HFF-Myc (cell line): ENCODE results near the gene RBM28.
"Not testable (repeated sequence)": the region's sequence is repeated elsewhere in the genome, so short reads cannot be mapped to it uniquely, and the experiment has no call there.

ENCODE experiments used
- DNase-seq: peaks from one replicate; pipeline ENCODE4 v3.0.0-alpha.2; 2011; ENCODE audit warnings: low read depth; ENCODE audit errors: extremely low read depth
- H3K4me3 ChIP-seq: replicated peaks from 2 replicates; pipeline ENCODE4 v1.5.1; 2011; ENCODE audit warnings: low read depth, mild to moderate bottlenecking, control low read depth, low read length
- TF ChIP-seq, protein P1 (sequence below): IDR thresholded peaks from 2 replicates; pipeline ENCODE4 v1.5.1; 2012; ENCODE audit warnings: mild to moderate bottlenecking, low read depth, low read length, control low read depth; ENCODE audit errors: missing control alignments

RBM28 gene

DNA sequence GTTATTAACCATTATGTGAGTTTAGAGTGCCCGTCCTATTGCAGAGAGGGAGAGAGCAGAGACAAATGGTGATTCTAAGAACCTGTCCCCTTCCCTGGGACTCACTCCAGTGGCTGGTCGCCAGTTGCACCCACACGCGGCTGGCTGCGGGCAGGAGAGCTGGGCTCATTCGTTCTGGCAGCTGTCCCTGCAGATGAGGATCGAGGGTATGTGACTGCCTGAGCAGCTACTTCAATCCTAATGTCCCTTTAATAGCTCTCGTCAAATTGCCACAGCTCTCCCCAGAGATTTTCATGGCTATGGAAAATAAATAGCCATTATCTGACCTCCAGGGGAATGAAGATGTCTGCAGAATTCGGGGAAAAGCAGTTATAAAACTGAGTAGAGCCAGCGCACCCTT lies 41.6 kb downstream of the RBM28 start:
- no peak for DNase-seq
- TF ChIP-seq, protein P1, sequence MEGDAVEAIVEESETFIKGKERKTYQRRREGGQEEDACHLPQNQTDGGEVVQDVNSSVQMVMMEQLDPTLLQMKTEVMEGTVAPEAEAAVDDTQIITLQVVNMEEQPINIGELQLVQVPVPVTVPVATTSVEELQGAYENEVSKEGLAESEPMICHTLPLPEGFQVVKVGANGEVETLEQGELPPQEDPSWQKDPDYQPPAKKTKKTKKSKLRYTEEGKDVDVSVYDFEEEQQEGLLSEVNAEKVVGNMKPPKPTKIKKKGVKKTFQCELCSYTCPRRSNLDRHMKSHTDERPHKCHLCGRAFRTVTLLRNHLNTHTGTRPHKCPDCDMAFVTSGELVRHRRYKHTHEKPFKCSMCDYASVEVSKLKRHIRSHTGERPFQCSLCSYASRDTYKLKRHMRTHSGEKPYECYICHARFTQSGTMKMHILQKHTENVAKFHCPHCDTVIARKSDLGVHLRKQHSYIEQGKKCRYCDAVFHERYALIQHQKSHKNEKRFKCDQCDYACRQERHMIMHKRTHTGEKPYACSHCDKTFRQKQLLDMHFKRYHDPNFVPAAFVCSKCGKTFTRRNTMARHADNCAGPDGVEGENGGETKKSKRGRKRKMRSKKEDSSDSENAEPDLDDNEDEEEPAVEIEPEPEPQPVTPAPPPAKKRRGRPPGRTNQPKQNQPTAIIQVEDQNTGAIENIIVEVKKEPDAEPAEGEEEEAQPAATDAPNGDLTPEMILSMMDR: no peak
- no peak overlapping the region for H3K4me3 ChIP-seq

- TF ChIP-seq, protein P1: no peak
- DNase-seq: no peak
- no peak overlapping the region for H3K4me3 ChIP-seq
Observed at GRCh38 chr7:128299109-128299607, 44.5 kb downstream of the RBM28 start.

- H3K4me3 ChIP-seq, DNase-seq: not testable (repeated sequence)
Observed at GRCh38 chr7:128298004-128298403, 45.7 kb downstream of the RBM28 start.

DNA sequence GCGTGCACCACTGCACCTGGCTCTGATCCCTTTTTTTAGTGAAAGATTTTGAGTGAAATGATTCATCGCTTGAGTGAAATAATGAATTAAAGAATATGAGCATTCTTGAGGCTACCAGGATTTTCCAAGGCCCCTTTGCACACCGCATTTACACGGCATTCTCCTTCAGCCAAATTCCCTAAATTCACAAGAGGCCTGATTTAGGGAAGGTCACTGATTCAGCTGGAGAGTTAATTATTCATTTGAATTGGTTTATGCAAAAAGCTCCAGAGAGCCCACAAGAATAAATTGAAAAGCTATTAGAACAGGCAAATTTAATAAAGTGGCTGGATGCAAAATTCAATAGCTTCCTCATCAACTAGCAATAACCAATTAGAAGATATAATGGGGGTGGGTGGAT lies 56.2 kb downstream of the RBM28 start:
- no peak for DNase-seq
- no peak overlapping the region for H3K4me3 ChIP-seq
- TF ChIP-seq, protein P1: no peak

GRCh38 chr7:128284102-128284501 lies 59.6 kb downstream of the RBM28 start:
- DNase-seq: no peak
- TF ChIP-seq, protein P1: no peak
- no peak overlapping the region for H3K4me3 ChIP-seq

DNA sequence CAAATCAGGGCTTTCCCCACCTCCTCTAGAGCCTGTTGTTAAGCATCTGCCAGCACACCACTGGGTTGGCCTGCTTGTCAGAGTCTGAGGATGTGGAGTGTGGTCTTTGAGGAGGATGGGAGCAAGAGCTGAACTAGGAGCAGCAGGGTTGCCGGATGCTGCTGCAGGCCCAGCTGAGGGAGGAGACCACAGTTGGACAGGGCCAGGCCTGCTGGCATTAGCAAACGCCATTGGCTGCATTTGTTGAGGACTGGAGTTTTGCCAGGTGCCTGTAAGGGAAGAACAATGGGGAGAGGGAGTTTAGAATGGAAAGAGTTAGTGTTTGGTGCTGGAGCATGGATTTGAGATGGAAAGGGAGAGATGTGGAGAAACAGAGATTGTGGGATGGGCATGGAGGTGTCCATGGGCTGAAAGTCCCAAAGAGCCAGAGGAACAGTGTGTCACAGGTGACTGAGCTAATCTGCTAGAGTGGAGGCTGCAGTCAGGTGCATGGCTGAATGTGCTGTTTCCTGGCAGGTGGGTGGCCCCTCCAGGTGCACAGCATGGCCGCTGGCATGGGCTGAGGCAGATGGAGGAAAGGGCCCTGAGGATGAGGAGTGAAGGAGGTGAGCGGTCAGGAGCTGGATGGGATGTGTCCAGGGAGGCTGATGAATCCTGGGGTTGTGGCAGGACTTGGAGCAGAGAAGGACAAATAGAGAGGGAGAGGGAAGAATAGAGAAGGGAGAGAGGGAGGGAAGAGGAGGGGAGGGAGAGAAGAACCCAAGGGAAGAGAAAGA lies 61.9 kb downstream of the RBM28 start:
- no peak for DNase-seq
- no peak overlapping the region for H3K4me3 ChIP-seq
- TF ChIP-seq, protein P1: no peak

DNA sequence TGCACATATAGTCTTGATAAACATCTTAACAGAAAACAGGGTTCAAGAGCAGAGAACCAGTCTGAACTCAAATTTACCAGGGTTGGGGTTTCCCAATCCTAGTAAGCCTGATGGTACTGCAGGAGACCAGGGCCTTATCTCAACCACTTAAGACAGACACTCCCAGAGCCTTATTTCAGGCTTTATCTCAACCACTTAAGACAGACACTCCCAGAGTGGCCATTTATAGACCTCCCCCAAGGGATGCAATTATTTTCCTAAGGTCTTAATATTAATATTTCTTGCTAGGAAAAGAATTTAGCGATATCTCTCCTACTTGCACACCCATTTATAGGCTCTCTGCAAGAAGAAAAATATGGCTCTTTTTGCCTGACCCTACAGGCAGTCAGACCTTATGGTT lies 63.3 kb downstream of the RBM28 start:
- not testable (repeated sequence) for H3K4me3 ChIP-seq, DNase-seq
